CD4-positive, alpha-beta T cell treated with Interferon alpha-2 for 1 hour (primary cell): ENCODE results near the gene TMEM132D.
"Not testable (repeated sequence)": the region's sequence is repeated elsewhere in the genome, so short reads cannot be mapped to it uniquely, and the experiment has no call there.

Source experiments
- DNase-seq, 2 donors: peaks; one replicate each; pipeline ENCODE4 v3.0.0-alpha.2; 2020 to 2022

The TMEM132D gene

GRCh38 chr12:129208566-129208965 lies 695.3 kb downstream of the TMEM132D start:
- no peak for DNase-seq

GRCh38 chr12:129207084-129207483 lies 696.7 kb downstream of the TMEM132D start:
- no peak for DNase-seq

GRCh38 chr12:129203456-129203855 lies 700.4 kb downstream of the TMEM132D start:
- no peak for DNase-seq

GRCh38 chr12:129202109-129202814 lies 701.6 kb downstream of the TMEM132D start:
- DNase-seq, result no peak

GRCh38 chr12:129201029-129201428 lies 702.8 kb downstream of the TMEM132D start:
- no peak for DNase-seq

- no peak for DNase-seq
Observed at GRCh38 chr12:129200576-129200975, 703.2 kb downstream of the TMEM132D start.

GRCh38 chr12:129196927-129197326 lies 706.9 kb downstream of the TMEM132D start:
- DNase-seq, result no peak

GRCh38 chr12:129195081-129195480 lies 708.7 kb downstream of the TMEM132D start:
- no peak for DNase-seq

- DNase-seq, result no peak
Observed at GRCh38 chr12:129193263-129193871, 710.5 kb downstream of the TMEM132D start.

- DNase-seq, result no peak
Observed at GRCh38 chr12:129190827-129191226, 713.0 kb downstream of the TMEM132D start.

- DNase-seq, result not testable (repeated sequence)
Observed at GRCh38 chr12:129189879-129190278, 713.9 kb downstream of the TMEM132D start.

GRCh38 chr12:129186952-129187351 lies 716.9 kb downstream of the TMEM132D start:
- DNase-seq, result no peak

GRCh38 chr12:129185855-129186254 lies 718.0 kb downstream of the TMEM132D start:
- no peak for DNase-seq

GRCh38 chr12:129184127-129184928 lies 719.5 kb downstream of the TMEM132D start:
- no peak for DNase-seq

- DNase-seq, result no peak
Observed at GRCh38 chr12:129179941-129180553, 723.8 kb downstream of the TMEM132D start.

GRCh38 chr12:129169928-129170327 lies 733.9 kb downstream of the TMEM132D start:
- DNase-seq, result no peak

- DNase-seq, result no peak
Observed at GRCh38 chr12:129163861-129164260, 740.0 kb downstream of the TMEM132D start.

- no peak for DNase-seq
Observed at GRCh38 chr12:129163461-129163860, 740.4 kb downstream of the TMEM132D start.

- no peak for DNase-seq
Observed at GRCh38 chr12:129162805-129163204, 741.0 kb downstream of the TMEM132D start.

GRCh38 chr12:129161511-129161910 lies 742.3 kb downstream of the TMEM132D start:
- DNase-seq, result no peak

- DNase-seq, result no peak
Observed at GRCh38 chr12:129160282-129160681, 743.5 kb downstream of the TMEM132D start.

GRCh38 chr12:129152351-129153104 lies 751.3 kb downstream of the TMEM132D start:
- DNase-seq, result no peak

- no peak for DNase-seq
Observed at GRCh38 chr12:129150721-129151120, 753.1 kb downstream of the TMEM132D start.
